ENCODE measurements around the gene CNTNAP5. TPM values are rescaled to one million over a fixed set of nuclear protein-coding genes. Genes with fewer than 3 reads are reported as not detected.

Gene CNTNAP5
- total RNA-seq, 1 experiment from 2014 or later: 0.48 TPM

DNA sequence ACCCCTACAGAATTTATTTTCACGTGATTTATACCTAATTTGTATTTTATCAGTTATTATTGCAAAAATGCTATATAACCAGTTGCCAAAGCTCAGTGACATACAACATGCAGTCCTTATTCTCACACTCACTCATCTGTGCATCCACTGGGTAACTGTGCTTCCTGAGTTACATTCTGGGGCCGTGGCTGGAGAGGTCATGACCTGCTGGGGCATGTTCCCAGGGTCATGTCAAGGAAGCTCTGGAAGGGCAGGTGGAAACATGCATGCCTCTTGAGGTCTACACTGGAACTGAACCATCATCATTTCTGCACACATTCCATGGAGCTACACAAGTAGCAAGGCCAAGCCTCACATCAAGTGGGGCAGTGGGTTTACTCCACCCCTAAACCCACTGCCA, 715.5 kb downstream of the CNTNAP5 start:
- H3K9me3 Mint-ChIP-seq: no peaks in the 10 kb centered on the region
- TF ChIP-seq, protein P1, sequence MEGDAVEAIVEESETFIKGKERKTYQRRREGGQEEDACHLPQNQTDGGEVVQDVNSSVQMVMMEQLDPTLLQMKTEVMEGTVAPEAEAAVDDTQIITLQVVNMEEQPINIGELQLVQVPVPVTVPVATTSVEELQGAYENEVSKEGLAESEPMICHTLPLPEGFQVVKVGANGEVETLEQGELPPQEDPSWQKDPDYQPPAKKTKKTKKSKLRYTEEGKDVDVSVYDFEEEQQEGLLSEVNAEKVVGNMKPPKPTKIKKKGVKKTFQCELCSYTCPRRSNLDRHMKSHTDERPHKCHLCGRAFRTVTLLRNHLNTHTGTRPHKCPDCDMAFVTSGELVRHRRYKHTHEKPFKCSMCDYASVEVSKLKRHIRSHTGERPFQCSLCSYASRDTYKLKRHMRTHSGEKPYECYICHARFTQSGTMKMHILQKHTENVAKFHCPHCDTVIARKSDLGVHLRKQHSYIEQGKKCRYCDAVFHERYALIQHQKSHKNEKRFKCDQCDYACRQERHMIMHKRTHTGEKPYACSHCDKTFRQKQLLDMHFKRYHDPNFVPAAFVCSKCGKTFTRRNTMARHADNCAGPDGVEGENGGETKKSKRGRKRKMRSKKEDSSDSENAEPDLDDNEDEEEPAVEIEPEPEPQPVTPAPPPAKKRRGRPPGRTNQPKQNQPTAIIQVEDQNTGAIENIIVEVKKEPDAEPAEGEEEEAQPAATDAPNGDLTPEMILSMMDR (conservative IDR thresholded peaks at IDR 0.05): no peak
- H3K27me3 Mint-ChIP-seq (ENCODE audit: low read depth): no peaks in the 10 kb centered on the region

More for the DNA sequence above, 715.5 kb downstream of the CNTNAP5 start:
- H3K79me2 ChIP-seq (ENCODE audit: insufficient read depth, low read length): no peaks in the 10 kb centered on the region
- Mint-ChIP-seq H3K27ac (no peak overlapping the region; a peak in 1 of 7 replicates), H3K36me3 (ENCODE audit: insufficient read depth in 1 of 3, low read depth in 3 of 3) (no peaks in the 10 kb centered on the region), H3K4me1 (peaks cover 4 to 11% of the 10 kb centered on the region in 2 experiments), H3K4me3 (no peak overlapping the region)
- peaks cover 2% of the 10 kb centered on the region; the same call in 1 of the 2 replicates for H3K4me1 ChIP-seq (ENCODE audit: insufficient read depth, low read length)
- H3K27me3 ChIP-seq (ENCODE audit: insufficient read depth, low read length): no peaks in the 10 kb centered on the region
- no peak overlapping the region for H2AFZ ChIP-seq (ENCODE audit: low read length)
- H2BK12ac ChIP-seq (ENCODE audit: insufficient read length, low read depth, low read length): no peak overlapping the region
- H3K27ac ChIP-seq (ENCODE audit: insufficient read length, low read depth, low read length): no peak overlapping the region
- H2AK5ac ChIP-seq (ENCODE audit: insufficient read length, low read length): no peak overlapping the region
- H2BK20ac ChIP-seq (ENCODE audit: low read depth, low read length, poor library complexity, severe bottlenecking): no peak overlapping the region
- H3K23ac ChIP-seq (ENCODE audit: insufficient read length, low read depth, low read length): no peak overlapping the region
- H3K23me2 ChIP-seq (ENCODE audit: insufficient read length, low read depth, low read length, poor library complexity, severe bottlenecking): no peaks in the 10 kb centered on the region
- H4K91ac ChIP-seq (ENCODE audit: insufficient read length, low read depth, low read length): no peak overlapping the region
- DNase-seq: no peak
- H3K14ac ChIP-seq (ENCODE audit: insufficient read depth, low read length): no peak overlapping the region
- H3K79me1 ChIP-seq (ENCODE audit: insufficient read depth, low read depth, low read length, poor library complexity, severe bottlenecking): no peaks in the 10 kb centered on the region
- no peak overlapping the region for H2BK120ac ChIP-seq (ENCODE audit: low read depth, low read length, poor library complexity, severe bottlenecking)
- no peak overlapping the region for H3K18ac ChIP-seq (ENCODE audit: insufficient read length, low read depth, low read length)
- no CpG with 5 or more reads among the region's 2 CpGs for whole genome bisulfite sequencing (ENCODE audit: extremely low coverage, insufficient read length, low lambda C conversion rate)
- no peaks in the 10 kb centered on the region for H4K20me1 ChIP-seq (ENCODE audit: control insufficient read depth, insufficient read depth, insufficient read length)
- H3K56ac ChIP-seq (ENCODE audit: insufficient read length, low read depth, low read length): no peak overlapping the region
- H4K8ac ChIP-seq (replicated peaks; ENCODE audit: insufficient read length, low read depth, low read length): no peak overlapping the region
- no peak overlapping the region for H3T11ph ChIP-seq (ENCODE audit: low read length)
- H3K4me2 ChIP-seq (ENCODE audit: insufficient read depth, insufficient read length, low read length): no peak overlapping the region
- H2BK5ac ChIP-seq (ENCODE audit: insufficient read length, low read length): no peak overlapping the region
- no peak overlapping the region for H3K9ac ChIP-seq (ENCODE audit: extremely low read depth, insufficient read length, low read length)
- no peaks in the 10 kb centered on the region for H3K9me3 ChIP-seq (ENCODE audit: control insufficient read depth, low read depth, low read length)
- H3K4ac ChIP-seq (ENCODE audit: low read depth, low read length): no peak overlapping the region
- no peak overlapping the region for H2BK15ac ChIP-seq (ENCODE audit: low read depth, low read length)
- no peak overlapping the region for H4K5ac ChIP-seq (ENCODE audit: insufficient read length, low read depth, low read length)
